Heart left ventricle (tissue), 13 donors: ENCODE measurements around the gene MSMP.

ENCODE experiments used
- CTCF ChIP-seq, 12 donors: fragments of 200-600 bp; sonication (generic) in 4 of 12; IDR thresholded peaks; one replicate each; pipeline versions ENCODE4 v1.5.0 to v1.8.0; 2018 to 2022; ENCODE audit warnings: antibody characterized with exemption in 12 of 12, mild to moderate bottlenecking in 5 of 12
- POLR2A ChIP-seq, 2 donors: fragments of 450-650 bp; IDR thresholded peaks; one replicate each; pipeline ENCODE4 v1.6.1; 2017; ENCODE audit warnings: antibody characterized with exemption in 2 of 2, mild to moderate bottlenecking in 2 of 2, moderate library complexity in 2 of 2
- donor health status: ischemic (EF 13 %, LVEDD 7.1; RV severe dilation, severe dysfunction).
- donor health status: DM: no; HTN: yes; CAD: no.
- donor health status: DM: no; HTN: no; CAD: no.
- donor health status: ischemic (EF 25% LVEDD 6.9; RV normal size, moderate dysfunction).
- donor health status: ischemic (EF 25% LVEDD 5.7; RV mildly dilated, moderate dysfunction).
- donor health status: ischemic (EF 35%, LVEDD 5.7; RV mildly dilated, moderate dysfunction).
- donor health status: nonischemic (EF 11% LVEDD 7.7; RV severe dilation, severe dysfunction).
- donor health status: DM: yes; HTN: yes; CAD: no.
- donor health status: PGD.
- donor health status: ischemic (EF 29% LVEDD 5.4; RV normal size, mild dysfunction).
- donor health status: nonischemic (EF 23%, LVEDD 6.1; RV moderate dilation, normal function).

- no peak for TF ChIP-seq CTCF (IDR thresholded peaks at IDR 0.05)
- no peak for TF ChIP-seq POLR2A (IDR thresholded peaks at IDR 0.05)
Observed at GRCh38 chr9:35748242-35748857, 5.7 kb downstream of the MSMP start.
